H1 (cell line): ENCODE data around the gene CTLA4. TPM values are rescaled to one million over a fixed set of nuclear protein-coding genes. Genes with fewer than 3 reads are reported as not detected.

Experiments
- CTCF ChIA-PET: fragments of 300-600 bp; sonication (Branson Sonifier 250); formaldehyde crosslinking; loops from one replicate; lab custom pipeline; 2021; ENCODE audit not compliant: partially characterized antibody; lab: Charles Lee
- POLR2A ChIA-PET: fragments of 300-600 bp; sonication (Branson Sonifier 250); formaldehyde crosslinking; loops from one replicate; lab custom pipeline; 2021; ENCODE audit warnings: inconsistent platforms; ENCODE audit not compliant: partially characterized antibody; lab: Charles Lee
- DNase-seq, 2 experiments: peaks; one replicate each; pipeline versions ENCODE4 v3.0.0 to v3.0.0-alpha.2; 2010 to 2022; ENCODE audit warnings: low spot score in 2 of 2, low read depth in 1 of 2, mixed read lengths in 1 of 2
- FAIRE-seq: peaks from 2 replicates; lab custom pipeline; 2011; peaks lifted over from hg19 to GRCh38; lab: Jason Lieb, UNC
- H2AFZ ChIP-seq: 2 replicates; pipeline ENCODE4 v1.8.1; 2012; ENCODE audit warnings: low read length, inconsistent platforms
- H2AK5ac ChIP-seq: 2 replicates; pipeline ENCODE4 v1.6.1; 2013; ENCODE audit warnings: low read depth, low read length
- H2BK120ac ChIP-seq: replicated peaks from 2 replicates; pipeline ENCODE3; 2013; ENCODE audit warnings: low read depth, low read length, inconsistent platforms
- H2BK12ac ChIP-seq: 2 replicates; pipeline ENCODE4 v1.6.1; 2013; ENCODE audit warnings: low read depth, low read length
- H2BK15ac ChIP-seq: 2 replicates; pipeline ENCODE4 v1.6.1; 2013; ENCODE audit warnings: low read length
- H2BK20ac ChIP-seq: 2 replicates; pipeline ENCODE4 v1.6.1; 2013; ENCODE audit warnings: low read length
- H2BK5ac ChIP-seq: 2 replicates; pipeline ENCODE4 v1.6.1; 2013; ENCODE audit warnings: low read depth, low read length
- H3K14ac ChIP-seq: 2 replicates; pipeline ENCODE4 v1.6.1; 2013; ENCODE audit warnings: inconsistent platforms; ENCODE audit not compliant: insufficient read length
- H3K18ac ChIP-seq: 2 replicates; pipeline ENCODE4 v1.6.1; 2013; ENCODE audit warnings: low read length; ENCODE audit errors: extremely low read depth
- H3K23ac ChIP-seq: 2 replicates; pipeline ENCODE4 v1.6.1; 2013; ENCODE audit warnings: inconsistent platforms; ENCODE audit not compliant: insufficient read length
- H3K23me2 ChIP-seq: 2 replicates; pipeline ENCODE4 v1.6.1; 2013; ENCODE audit warnings: low read depth, low read length
- H3K27ac ChIP-seq: 2 replicates; pipeline ENCODE4 v1.6.1; 2011; ENCODE audit warnings: low read depth, low read length, inconsistent platforms
- H3K27me3 ChIP-seq, 4 experiments: replicated peaks in 1 of 4; 1 replicate in 1 of 4; 2 replicates in 3 of 4; pipeline versions ENCODE4 v1.6.1 to v1.8.1; 2011 to 2013; ENCODE audit warnings: low read length in 3 of 4, mild to moderate bottlenecking in 3 of 4, inconsistent platforms in 2 of 4, mixed read lengths in 2 of 4, moderate library complexity in 1 of 4; ENCODE audit not compliant: control insufficient read depth in 3 of 4, insufficient read depth in 3 of 4; ENCODE audit errors: extremely low read depth in 1 of 4
- H3K36me3 ChIP-seq, 4 experiments: 2 replicates each; pipeline versions ENCODE4 v1.6.1 to v1.8.1; 2011 to 2013; ENCODE audit warnings: mild to moderate bottlenecking in 4 of 4, low read length in 3 of 4, moderate library complexity in 2 of 4, control low read depth in 1 of 4, inconsistent platforms in 1 of 4; ENCODE audit not compliant: insufficient read depth in 4 of 4, control insufficient read depth in 2 of 4
- H3K4ac ChIP-seq: replicated peaks from 2 replicates; pipeline ENCODE3; 2013; ENCODE audit warnings: low read length, low read depth, mixed read lengths, inconsistent platforms; ENCODE audit not compliant: insufficient read length
- H3K4me1 ChIP-seq, 4 experiments: replicated peaks in 1 of 4; 1 replicate in 1 of 4; 2 replicates in 3 of 4; pipeline versions ENCODE4 v1.6.1 to v1.8.1; 2011 to 2013; ENCODE audit warnings: low read length in 3 of 4, inconsistent platforms in 2 of 4, mixed read lengths in 1 of 4; ENCODE audit not compliant: insufficient read depth in 4 of 4, control insufficient read depth in 3 of 4
- H3K4me2 ChIP-seq, 2 experiments: 2 replicates each; pipeline versions ENCODE4 v1.6.1 to v1.8.1; 2011 to 2013; ENCODE audit warnings: low read depth in 2 of 2, low read length in 2 of 2, control low read depth in 1 of 2, inconsistent platforms in 1 of 2, mild to moderate bottlenecking in 1 of 2; ENCODE audit not compliant: insufficient read depth in 1 of 2
- H3K4me3 ChIP-seq, 4 experiments: fragments of 200-600, 300-600 bp in 1 of 4; sonication (generic), shearing (Covaris generic), sonication (Bioruptor Twin) in 1 of 4; 2 replicates each; pipeline versions ENCODE4 v1.5.1 to v1.8.1; 2011 to 2016; ENCODE audit warnings: low read length in 4 of 4, low read depth in 3 of 4, control low read depth in 2 of 4, inconsistent platforms in 2 of 4, mild to moderate bottlenecking in 2 of 4, mixed read lengths in 1 of 4, moderate library complexity in 1 of 4; ENCODE audit not compliant: insufficient read depth in 2 of 4; ENCODE audit errors: extremely low read depth in 1 of 4
- H3K56ac ChIP-seq: replicated peaks from 2 replicates; pipeline ENCODE3; 2013; ENCODE audit warnings: low read depth, mild to moderate bottlenecking, mixed read lengths, low read length, inconsistent platforms; ENCODE audit not compliant: insufficient read length
- H3K79me1 ChIP-seq: 2 replicates; pipeline ENCODE4 v1.6.1; 2013; ENCODE audit warnings: low read depth, low read length, control low read depth
- H3K79me2 ChIP-seq, 2 experiments: 2 replicates each; pipeline versions ENCODE4 v1.6.1 to v1.8.1; 2012 to 2013; ENCODE audit warnings: low read length in 2 of 2, mild to moderate bottlenecking in 2 of 2, inconsistent platforms in 1 of 2; ENCODE audit not compliant: insufficient read depth in 2 of 2, control insufficient read depth in 1 of 2
- H3K9ac ChIP-seq, 4 experiments: replicated peaks in 1 of 4; 1 replicate in 1 of 4; 2 replicates in 3 of 4; pipeline versions ENCODE4 v1.6.1 to v1.8.1; 2011 to 2013; ENCODE audit warnings: low read depth in 3 of 4, low read length in 3 of 4, control low read depth in 2 of 4, mild to moderate bottlenecking in 2 of 4, moderate library complexity in 2 of 4, inconsistent platforms in 1 of 4; ENCODE audit errors: extremely low read depth in 1 of 4
- H3K9me3 ChIP-seq, 2 experiments: 2 replicates each; pipeline versions ENCODE4 v1.6.1 to v1.8.1; 2012 to 2013; ENCODE audit warnings: mild to moderate bottlenecking in 2 of 2, moderate library complexity in 2 of 2, control low read depth in 1 of 2, inconsistent platforms in 1 of 2, low read depth in 1 of 2, low read length in 1 of 2, mixed read lengths in 1 of 2; ENCODE audit not compliant: insufficient read depth in 2 of 2
- H4K20me1 ChIP-seq, 2 experiments: replicated peaks in 1 of 2; 2 replicates each; pipeline versions ENCODE3 to v1.8.1; 2011 to 2013; ENCODE audit warnings: inconsistent platforms in 2 of 2, low read length in 2 of 2, mild to moderate bottlenecking in 1 of 2; ENCODE audit not compliant: insufficient read depth in 2 of 2, control insufficient read depth in 1 of 2
- H4K5ac ChIP-seq: 2 replicates; pipeline ENCODE4 v1.6.1; 2013; ENCODE audit warnings: low read length, low read depth, mixed read lengths, inconsistent platforms; ENCODE audit not compliant: insufficient read length
- H4K8ac ChIP-seq: 2 replicates; pipeline ENCODE4 v1.8.0; 2013; ENCODE audit warnings: mild to moderate bottlenecking, moderate library complexity, low read length, inconsistent platforms; ENCODE audit not compliant: insufficient read depth; ENCODE audit errors: extremely low read depth
- H4K91ac ChIP-seq: replicated peaks from 2 replicates; pipeline ENCODE3; 2013; ENCODE audit warnings: low read length, mixed read lengths, inconsistent platforms; ENCODE audit not compliant: insufficient read length
- CTCF ChIP-seq, 3 experiments: IDR thresholded peaks; 1 replicate in 2 of 3; 2 replicates in 1 of 3; pipeline versions ENCODE4 v1.5.1 to v1.6.1; 2011; ENCODE audit warnings: low read length in 3 of 3, mild to moderate bottlenecking in 3 of 3, inconsistent platforms in 2 of 3, low read depth in 1 of 3, moderate library complexity in 1 of 3; ENCODE audit not compliant: insufficient read depth in 1 of 3; ENCODE audit errors: control extremely low read depth in 1 of 3
- E2F6 ChIP-seq: IDR thresholded peaks from 2 replicates; pipeline ENCODE4 v1.6.1; 2012; ENCODE audit warnings: inconsistent platforms
- EGR1 ChIP-seq: IDR thresholded peaks from 2 replicates; pipeline ENCODE4 v1.6.1; 2011; ENCODE audit warnings: low read depth, low read length, borderline replicate concordance
- GABPA ChIP-seq: IDR thresholded peaks from 2 replicates; pipeline ENCODE4 v1.6.1; 2011; ENCODE audit warnings: mild to moderate bottlenecking, low read length, moderate library complexity, borderline replicate concordance; ENCODE audit not compliant: insufficient read depth
- GTF2F1 ChIP-seq: IDR thresholded peaks from 2 replicates; pipeline ENCODE4 v1.6.1; 2012; ENCODE audit warnings: low read depth, low read length, improper control_type of control experiment, borderline replicate concordance
- WGBS, 2 experiments: shearing (Covaris generic) in 1 of 2; methylation state at CpG; one replicate each; pipeline versions ENCODE4 v1.1.6 to v1.1.7; 2013 to 2015; ENCODE audit warnings: low lambda C conversion rate in 2 of 2, mixed read lengths in 2 of 2, inconsistent platforms in 1 of 2, low coverage in 1 of 2, missing lambda C conversion rate in 1 of 2; ENCODE audit not compliant: insufficient replicate concordance in 2 of 2, insufficient coverage in 1 of 2, insufficient read length in 1 of 2; ENCODE audit errors: extremely low coverage in 1 of 2, missing lambda C conversion rate in 1 of 2; 5-methylcytosine and 5-hydroxymethylcytosine counted together
- polyA plus RNA-seq, 7 experiments: library from polyadenylated mRNA; depleted of rRNA in 3 of 7; stranded (reverse) in 5 of 7; unstranded in 2 of 7; fragments of >200 nt in 5 of 7; fragments of 200-250 nt in 2 of 7; gene quantifications; 1 replicate in 5 of 7; 2 replicates in 1 of 7; 4 replicates in 1 of 7; pipeline versions ENCODE4 v1.2.1 to v1.2.3, GENCODE V29; 2011 to 2013; ENCODE audit warnings: missing spikeins in 2 of 7, mixed read lengths in 2 of 7
- total RNA-seq: library from RNA; stranded (reverse); fragmentation: NEBNext Ultra II Directional; extraction: Animal tissue kit (Norgen Biotek cat#: 25700); gene quantifications from 2 replicates; pipeline ENCODE4 v1.2.1, GENCODE V29; 2021

The CTLA4 gene
- total and polyA plus RNA-seq, 2 of the 8 experiments (the other 6 are each of a cell fraction or from before 2014, with no cell fraction given): not detected

DNA sequence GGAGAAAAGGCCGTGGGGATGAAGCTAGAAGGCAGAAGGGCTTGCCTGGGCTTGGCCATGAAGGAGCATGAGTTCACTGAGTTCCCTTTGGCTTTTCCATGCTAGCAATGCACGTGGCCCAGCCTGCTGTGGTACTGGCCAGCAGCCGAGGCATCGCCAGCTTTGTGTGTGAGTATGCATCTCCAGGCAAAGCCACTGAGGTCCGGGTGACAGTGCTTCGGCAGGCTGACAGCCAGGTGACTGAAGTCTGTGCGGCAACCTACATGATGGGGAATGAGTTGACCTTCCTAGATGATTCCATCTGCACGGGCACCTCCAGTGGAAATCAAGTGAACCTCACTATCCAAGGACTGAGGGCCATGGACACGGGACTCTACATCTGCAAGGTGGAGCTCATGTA lies 2.9 kb downstream of the CTLA4 start:
- POLR2A ChIA-PET: no interaction called here
- WGBS, 2 experiments: 91 to 100% methylated on average over 1 to 9 of the region's 9 CpGs
- no peak overlapping the region for H2BK12ac ChIP-seq
- no peak overlapping the region for H4K91ac ChIP-seq
- H3K23me2 ChIP-seq: no peaks in the 10 kb centered on the region
- no peak overlapping the region for H2BK15ac ChIP-seq
- no peak overlapping the region for H4K5ac ChIP-seq
- no peak overlapping the region for H3K4me3 ChIP-seq
- H2BK120ac ChIP-seq: no peak overlapping the region
- H3K79me1 ChIP-seq: no peaks in the 10 kb centered on the region
- FAIRE-seq (no peak), DNase-seq (no peak)
- H3K56ac ChIP-seq: no peak overlapping the region
- no peak overlapping the region for H3K4me2 ChIP-seq
- no peak overlapping the region for H3K9ac ChIP-seq
- no peak overlapping the region for H2AK5ac ChIP-seq
- no peak overlapping the region for H3K14ac ChIP-seq
- no peak overlapping the region for H2AFZ ChIP-seq
- H3K23ac ChIP-seq: no peak overlapping the region
- TF ChIP-seq GABPA: no peak
- TF ChIP-seq EGR1: no peak
- no peak for TF ChIP-seq CTCF (IDR thresholded peaks at IDR 0.05; ENCODE audit: control extremely low read depth in 1 of 3, insufficient read depth in 1 of 3, low read depth in 1 of 3, low read length in 3 of 3)
- no peak for TF ChIP-seq GTF2F1
- TF ChIP-seq E2F6: no peak
- H4K8ac ChIP-seq: no peak overlapping the region
- H3K4me1 ChIP-seq: no peaks in the 10 kb centered on the region
- H3K79me2 ChIP-seq: no peaks in the 10 kb centered on the region
- CTCF ChIA-PET: no interaction called here
- no peak overlapping the region for H3K27ac ChIP-seq
- H2BK20ac ChIP-seq: no peak overlapping the region
- H3K9me3 ChIP-seq: no peaks in the 10 kb centered on the region
- no peaks in the 10 kb centered on the region for H3K27me3 ChIP-seq
- H3K18ac ChIP-seq: no peak overlapping the region
- H3K4ac ChIP-seq: no peak overlapping the region
- H3K36me3 ChIP-seq: no peaks in the 10 kb centered on the region
- H2BK5ac ChIP-seq: no peak overlapping the region
- no peaks in the 10 kb centered on the region for H4K20me1 ChIP-seq
